Esophagus muscularis mucosa (tissue), 4 donors: ENCODE results near the gene DPYSL4. TPM values are rescaled to one million over a fixed set of nuclear protein-coding genes. Genes with fewer than 3 reads are reported as not detected.

Source experiments
- DNase-seq: peaks from one replicate; pipeline ENCODE4 v3.0.0-alpha.2; 2017; ENCODE audit errors: extremely low spot score
- H3K27ac ChIP-seq, 4 donors: fragments of 200-600 bp; sonication (generic); replicated peaks in 1 of 4; 1 replicate in 3 of 4; 2 replicates in 1 of 4; pipeline ENCODE4 v1.5.1; 2016 to 2019; ENCODE audit warnings: mild to moderate bottlenecking in 1 of 4
- H3K27me3 ChIP-seq, 4 donors: fragments of 200-600 bp; sonication (generic); one replicate each; pipeline versions ENCODE4 v1.5.1 to v1.6.0; 2016 to 2019
- H3K36me3 ChIP-seq, 4 donors: fragments of 200-600 bp; sonication (generic); one replicate each; pipeline ENCODE4 v1.5.1; 2016 to 2019
- H3K4me1 ChIP-seq, 4 donors: fragments of 200-600 bp; sonication (generic); one replicate each; pipeline ENCODE4 v1.5.1; 2016 to 2019
- H3K4me3 ChIP-seq, 4 donors: fragments of 200-600 bp; sonication (generic); 1 replicate in 2 of 4; 2 replicates in 2 of 4; pipeline ENCODE4 v1.5.1; 2016 to 2019; ENCODE audit warnings: mild to moderate bottlenecking in 4 of 4, moderate library complexity in 1 of 4
- H3K9me3 ChIP-seq, 4 donors: fragments of 200-600 bp; sonication (generic); 1 replicate in 3 of 4; 2 replicates in 1 of 4; pipeline ENCODE4 v1.5.1; 2016 to 2019
- CTCF ChIP-seq, 3 experiments: fragments of 200-600 bp in 2 of 3; fragments of 450-650 bp in 1 of 3; sonication (generic) in 2 of 3; IDR thresholded peaks; one replicate each; pipeline ENCODE4 v1.5.1; 2017 to 2019; ENCODE audit warnings: antibody characterized with exemption in 3 of 3, mild to moderate bottlenecking in 2 of 3, moderate library complexity in 1 of 3
- EP300 ChIP-seq: sonication (generic); formaldehyde crosslinking; IDR thresholded peaks from one replicate; pipeline ENCODE4 v1.6.1; 2017; ENCODE audit warnings: antibody characterized with exemption
- POLR2A ChIP-seq: fragments of 450-650 bp; IDR thresholded peaks from one replicate; pipeline ENCODE4 v1.6.1; 2017; ENCODE audit warnings: antibody characterized with exemption, moderate library complexity, mild to moderate bottlenecking, low read depth
- POLR2AphosphoS5 ChIP-seq, 2 donors: sonication (generic); formaldehyde crosslinking; IDR thresholded peaks; one replicate each; pipeline ENCODE4 v1.6.1; 2017; ENCODE audit warnings: antibody characterized with exemption in 2 of 2
- WGBS: methylation state at CpG from one replicate; pipeline ENCODE4 v1.1.5; 2018; 5-methylcytosine and 5-hydroxymethylcytosine counted together
- intact Hi-C: fragments of 100-400 bp; cut with DNase I; formaldehyde crosslinking; loops from one replicate; pipeline ENCODE4 v1.15.1; 2023
- total RNA-seq, 4 donors: library from RNA; depleted of rRNA; stranded (reverse); fragments of >200 nt; gene quantifications; one replicate each; pipeline versions ENCODE4 v1.1.0 to v1.2.1, GENCODE V29; 2016

The DPYSL4 gene
- total RNA-seq, 4 donors from 2014 or later = 0.42 to 4.5 (median 1.9) TPM

GRCh38 chr10:132206377-132206745 lies 19.6 kb downstream of the DPYSL4 start:
- no peak for TF ChIP-seq POLR2A
- TF ChIP-seq POLR2AphosphoS5 (IDR thresholded peaks at IDR 0.05) = no peak
- no peak for TF ChIP-seq EP300
- TF ChIP-seq CTCF (IDR thresholded peaks at IDR 0.05) = no peak
- 67% methylated on average over 3 of the region's 11 CpGs for WGBS

GRCh38 chr10:132206806-132207535 lies 20.2 kb downstream of the DPYSL4 start:
- Histone ChIP-seq H3K4me3 (no peak overlapping the region), H3K4me1 (peaks cover 0 to 4% (median 0%) of the 10 kb centered on the region in 4 donors), H3K27me3 (no peaks in the 10 kb centered on the region), H3K36me3 (peaks cover 0 to 20% (median 9%) of the 10 kb centered on the region in 4 donors), H3K9me3 (no peaks in the 10 kb centered on the region), H3K27ac (no peak overlapping the region)
- DNase-seq = no peak
- TF ChIP-seq CTCF (IDR thresholded peaks at IDR 0.05) (no peak), POLR2A (no peak), POLR2AphosphoS5 (IDR thresholded peaks at IDR 0.05) (no peak)
- intact Hi-C loops = no loop called here
- 89% methylated on average over 26 of the region's 29 CpGs for WGBS

More at GRCh38 chr10:132206377-132206745, 19.6 kb downstream of the DPYSL4 start:
- intact Hi-C loops = no loop called here
- no peak overlapping the region for H3K27ac ChIP-seq
- no peaks in the 10 kb centered on the region for H3K9me3 ChIP-seq
- no peak overlapping the region for H3K4me3 ChIP-seq
- H3K36me3 ChIP-seq = peaks cover 0 to 26% (median 8%) of the 10 kb centered on the region in 4 donors
- DNase-seq = no peak
- peaks cover 0 to 4% (median 0%) of the 10 kb centered on the region in 4 donors for H3K4me1 ChIP-seq
- no peaks in the 10 kb centered on the region for H3K27me3 ChIP-seq

- no peak overlapping the region for H3K27ac ChIP-seq
- peaks cover 0 to 13% (median 8%) of the 10 kb centered on the region in 4 donors for H3K36me3 ChIP-seq
- H3K27me3 ChIP-seq = no peaks in the 10 kb centered on the region
- H3K4me1 ChIP-seq = peaks cover 0 to 4% (median 0%) of the 10 kb centered on the region in 4 donors
- TF ChIP-seq POLR2AphosphoS5 (IDR thresholded peaks at IDR 0.05) (no peak), CTCF (IDR thresholded peaks at IDR 0.05) (no peak), EP300 (no peak), POLR2A (no peak)
- H3K9me3 ChIP-seq = peaks cover 0 to 2% (median under 1%) of the 10 kb centered on the region in 4 donors
- H3K4me3 ChIP-seq = no peak overlapping the region
- WGBS = 92% methylated on average over 35 of the region's 48 CpGs
- intact Hi-C loops = no loop called here
- DNase-seq = no peak
Measured at GRCh38 chr10:132207536-132208461, 21.1 kb downstream of the DPYSL4 start.

GRCh38 chr10:132208462-132209050 lies 21.8 kb downstream of the DPYSL4 start:
- H3K4me1 ChIP-seq = peaks cover 0 to 4% (median 0%) of the 10 kb centered on the region in 4 donors
- H3K4me3 ChIP-seq = no peak overlapping the region
- 82% methylated on average over 10 of the region's 17 CpGs for WGBS
- no peaks in the 10 kb centered on the region for H3K27me3 ChIP-seq
- intact Hi-C loops = no loop called here
- no peak overlapping the region for H3K27ac ChIP-seq
- DNase-seq = no peak
- H3K9me3 ChIP-seq = peaks cover 0 to 10% (median 8%) of the 10 kb centered on the region in 4 donors
- TF ChIP-seq POLR2AphosphoS5 (IDR thresholded peaks at IDR 0.05) (no peak), CTCF (IDR thresholded peaks at IDR 0.05) (no peak), POLR2A (no peak), EP300 (no peak)
- H3K36me3 ChIP-seq = peaks cover 0 to 13% (median 7%) of the 10 kb centered on the region in 4 donors
